Stimulated activated CD8-positive, alpha-beta memory T cell treated with anti-CD3 and anti-CD28 coated beads, Interleukin-2, amount 100 ng/mL, for 1 hour (primary cell): ENCODE data around the gene THEM4.

Experiments used
- DNase-seq, 2 donors: peaks; one replicate each; pipeline ENCODE4 v3.0.0-alpha.2; 2020; ENCODE audit warnings: low read depth in 2 of 2

Gene THEM4

GRCh38 chr1:151838222-151839081 is 70.9 kb downstream of the THEM4 start:
- DNase-seq: no peak

- no peak for DNase-seq
These were observed 71.5 kb downstream of the THEM4 start for GRCh38 chr1:151837884-151838221.

- DNase-seq: no peak
These were observed 72.1 kb downstream of the THEM4 start for GRCh38 chr1:151837197-151837596.

GRCh38 chr1:151835596-151835995 is 73.7 kb downstream of the THEM4 start:
- DNase-seq: no peak

DNA sequence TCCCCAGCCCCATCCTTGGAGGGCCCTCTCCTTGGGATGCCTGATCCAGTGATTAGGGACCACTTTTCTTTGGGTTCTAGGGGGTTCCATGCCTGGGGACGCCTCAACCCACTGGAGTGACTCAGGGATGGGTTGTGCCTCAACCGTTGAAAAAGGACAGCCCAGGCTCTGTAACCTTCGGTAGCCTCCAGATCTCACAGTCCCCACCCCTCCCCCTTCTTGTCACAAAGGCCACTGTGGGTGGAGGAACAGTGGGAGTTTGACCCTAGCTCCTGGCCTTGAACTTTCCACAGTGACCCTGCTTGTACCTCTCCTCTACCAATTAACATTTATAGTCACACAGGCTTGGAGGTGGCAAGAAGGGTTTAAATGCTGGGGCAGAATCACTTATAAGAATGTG is 75.1 kb downstream of the THEM4 start:
- no peak for DNase-seq

- DNase-seq: no peak
These were observed 76.0 kb downstream of the THEM4 start for GRCh38 chr1:151833172-151833900.

- DNase-seq: no peak
These were observed 76.9 kb downstream of the THEM4 start for GRCh38 chr1:151832318-151832980.

DNA sequence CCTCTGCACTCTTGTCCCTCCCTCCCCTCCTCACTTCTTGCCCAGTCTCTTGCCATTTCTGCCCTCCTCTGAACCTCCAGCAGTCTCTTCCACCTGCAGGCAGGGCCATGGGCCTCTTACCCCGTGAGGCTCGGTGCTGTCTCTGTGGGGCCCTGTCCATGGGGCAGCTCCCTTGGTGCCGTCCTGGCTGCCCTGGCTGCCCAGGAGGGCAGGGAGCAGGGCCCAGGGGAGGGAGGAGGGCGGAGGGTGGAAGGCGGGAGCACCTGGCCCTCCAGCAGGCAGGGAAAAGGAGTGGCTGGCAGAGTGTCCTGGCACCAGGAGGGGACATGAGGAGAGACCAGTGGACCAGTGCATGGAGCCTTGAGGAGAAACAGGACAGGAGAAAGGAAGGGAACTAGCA is 77.7 kb downstream of the THEM4 start, which contains the start of gene RORC:
Gene RORC (minus strand): TSS at position 198 of the 400 bp plus-strand sequence. CDS start 38 bp downstream, at position 160.
- no peak for DNase-seq

DNA sequence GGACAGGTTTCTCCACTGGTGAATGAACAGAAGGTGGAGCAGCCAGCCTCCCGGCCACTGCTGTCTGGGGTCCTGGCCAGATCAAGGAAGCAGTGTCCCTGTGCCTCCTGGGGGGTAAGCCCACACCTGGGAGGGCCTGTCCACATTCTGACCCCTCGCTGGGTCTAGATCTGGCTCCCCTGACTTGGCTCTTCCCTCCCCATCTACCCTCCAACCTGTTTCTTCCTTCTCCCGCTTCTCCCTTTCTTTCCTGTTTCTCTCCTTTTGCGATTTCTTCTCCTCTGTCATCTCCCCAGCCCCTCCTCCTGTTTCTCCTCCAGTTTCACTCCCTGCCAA is 78.1 kb downstream of the THEM4 start:
- no peak for DNase-seq

DNA sequence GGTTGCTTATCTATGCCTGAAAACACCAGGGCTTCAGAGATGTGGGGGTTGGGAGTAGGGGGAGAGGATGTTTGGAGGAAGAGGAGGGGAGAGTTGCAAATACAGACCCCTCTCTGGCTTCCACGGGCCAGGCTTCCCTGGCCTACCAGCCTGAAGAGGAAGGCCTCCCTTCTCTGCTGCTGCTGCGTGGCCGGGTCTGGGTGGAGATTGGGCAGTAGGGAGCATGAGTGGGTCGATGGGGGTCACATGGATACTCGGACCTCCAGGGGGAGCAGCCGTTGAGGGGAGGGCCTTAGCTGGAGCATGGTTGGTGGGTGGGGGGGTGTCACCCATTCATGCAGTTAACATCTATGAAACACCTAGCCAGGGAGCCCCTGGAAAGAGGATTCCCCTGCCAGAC is 79.3 kb downstream of the THEM4 start:
- no peak for DNase-seq

DNA sequence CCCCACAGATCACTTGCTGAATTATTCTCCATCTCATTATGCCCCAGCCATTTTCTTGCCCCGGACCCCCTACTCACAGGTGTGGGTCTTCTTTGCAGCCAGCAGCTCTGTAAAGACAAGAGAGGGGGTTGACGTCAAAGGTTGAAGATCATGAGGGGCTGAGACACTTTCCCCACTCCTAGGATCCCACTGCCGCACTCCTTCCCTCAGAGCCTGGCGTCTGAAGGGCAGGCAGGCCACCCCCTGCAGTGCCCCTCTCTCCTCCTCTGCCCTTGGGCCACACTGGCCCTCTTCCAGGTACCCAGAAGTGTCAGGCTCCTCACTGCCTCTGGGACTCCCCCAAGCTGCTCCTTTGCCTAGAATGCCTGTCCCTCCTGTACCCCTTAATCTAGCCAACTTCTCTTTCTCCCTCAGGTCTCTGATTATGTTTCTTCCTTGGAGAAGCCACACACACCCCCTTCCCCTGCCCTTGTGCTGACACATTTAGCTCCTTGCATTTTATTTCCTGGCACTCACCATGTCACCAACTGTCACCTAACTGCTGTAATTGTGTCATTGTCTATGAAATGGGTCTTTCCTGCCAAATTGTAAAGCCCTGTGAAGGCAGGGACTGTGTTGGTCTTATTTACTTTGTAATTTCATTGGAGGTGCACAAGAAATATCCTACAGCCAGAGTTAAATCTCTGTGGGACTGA is 79.8 kb downstream of the THEM4 start:
- DNase-seq: no peak

DNA sequence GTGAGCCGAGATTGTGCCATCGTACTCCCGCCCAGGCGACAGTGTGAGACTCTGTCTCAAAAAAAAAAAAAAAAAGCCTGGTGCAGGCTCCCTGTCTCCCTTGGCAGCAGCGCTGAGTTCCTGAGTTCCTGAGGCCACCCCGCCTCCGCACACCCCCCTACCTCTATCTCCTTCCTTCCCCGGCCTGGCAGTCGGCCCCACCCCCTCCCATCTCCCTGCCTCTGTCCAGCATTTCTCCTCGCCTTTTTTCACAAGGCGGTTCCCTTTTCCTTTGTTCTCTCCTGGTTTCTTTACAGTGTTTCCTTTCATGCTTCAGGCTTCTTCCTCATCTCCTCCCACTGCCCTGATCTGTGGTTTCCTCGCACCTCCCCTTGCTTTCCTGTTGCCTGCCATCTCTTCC is 80.4 kb downstream of the THEM4 start:
- no peak for DNase-seq

DNA sequence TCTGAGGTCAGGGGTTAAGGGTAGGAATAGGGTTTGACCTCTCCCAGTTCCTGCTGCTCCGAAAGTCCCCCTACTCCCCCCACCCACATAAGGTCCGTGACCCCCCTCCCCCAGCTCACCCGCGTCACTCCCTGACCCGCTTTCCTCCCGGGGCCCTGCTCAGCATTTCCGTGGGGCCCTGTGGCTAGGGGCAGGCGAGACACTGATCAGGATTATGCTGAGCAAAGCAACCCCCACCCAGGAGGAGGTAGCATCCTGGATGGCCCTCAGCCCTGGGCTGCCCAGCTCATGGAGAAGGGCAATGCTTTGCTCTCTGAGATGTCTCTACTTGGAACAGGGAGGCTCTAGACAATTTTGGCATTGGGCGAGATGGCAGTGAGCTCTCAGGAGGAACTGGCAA is 81.5 kb downstream of the THEM4 start:
- no peak for DNase-seq

DNA sequence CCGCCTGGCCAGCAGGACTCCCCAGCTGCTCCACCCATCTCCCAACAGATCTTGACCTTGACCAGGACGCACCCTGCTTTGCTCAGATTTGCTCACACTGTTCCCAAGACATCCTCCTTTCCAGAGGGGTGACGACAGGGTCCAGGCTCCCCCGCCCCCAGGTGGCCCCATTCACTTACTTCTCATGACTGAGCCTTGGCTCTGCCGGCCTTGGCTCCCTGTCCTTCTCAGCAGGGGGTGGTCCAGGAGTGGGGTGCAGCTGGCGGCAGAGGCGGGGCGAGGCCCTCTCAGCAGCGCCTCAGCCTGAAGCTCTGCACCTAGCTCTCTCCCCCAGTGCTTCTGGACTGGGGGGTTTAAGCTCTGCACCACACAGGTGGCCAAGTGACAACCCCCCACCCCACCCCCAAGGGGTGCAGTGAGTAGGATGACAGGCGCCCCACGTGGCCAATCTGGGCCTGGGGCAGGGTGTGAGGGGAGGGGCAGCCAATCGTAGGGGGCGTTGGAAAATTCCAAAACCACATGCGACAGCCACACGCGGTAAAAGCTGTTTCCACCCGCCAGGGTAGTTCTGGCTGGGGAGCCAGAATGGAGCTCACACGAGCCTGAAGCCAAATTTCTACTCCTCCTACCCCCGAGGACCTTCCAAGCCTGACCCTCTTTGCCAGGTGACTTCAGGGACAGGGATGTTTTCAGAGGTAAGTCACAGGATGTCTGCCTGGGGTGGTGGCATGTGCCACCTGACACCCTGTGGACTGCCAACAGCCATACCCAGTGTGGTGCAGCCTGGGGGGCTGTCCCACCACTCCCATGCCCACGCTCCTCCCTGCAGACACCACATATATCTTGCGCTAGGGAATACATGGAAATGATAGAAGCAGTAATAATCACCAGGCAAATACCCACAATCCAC is 83.3 kb downstream of the THEM4 start:
- no peak for DNase-seq

GRCh38 chr1:151825204-151825603 is 84.1 kb downstream of the THEM4 start:
- no peak for DNase-seq
